Thyroid gland (tissue), 4 donors: ENCODE data around the gene SURF4.
"Not testable (repeated sequence)": the region's sequence is repeated elsewhere in the genome, so short reads cannot be mapped to it uniquely, and the experiment has no call there.

Experiments
- CTCF ChIP-seq, 6 experiments: fragments of 200-600 bp in 3 of 6; fragments of 450-650 bp in 3 of 6; sonication (generic) in 3 of 6; IDR thresholded peaks; one replicate each; pipeline ENCODE4 v1.5.1; 2016 to 2019; ENCODE audit warnings: antibody characterized with exemption in 6 of 6, mild to moderate bottlenecking in 2 of 6, inconsistent platforms in 1 of 6, moderate library complexity in 1 of 6
- POLR2A ChIP-seq, 2 donors: fragments of 450-650 bp; IDR thresholded peaks; one replicate each; pipeline ENCODE4 v1.6.1; 2017; ENCODE audit warnings: antibody characterized with exemption in 2 of 2, mild to moderate bottlenecking in 2 of 2, moderate library complexity in 1 of 2

GRCh38 chr9:133327021-133327420 is 48.8 kb downstream of the SURF4 start:
- TF ChIP-seq CTCF, POLR2A (IDR thresholded peaks at IDR 0.05): not testable (repeated sequence)
